Spleen (tissue), 7 donors: ENCODE data around the gene FNDC3A.

Experiments
- POLR2AphosphoS5 ChIP-seq, 3 donors: sonication (generic); formaldehyde crosslinking; IDR thresholded peaks; one replicate each; pipeline ENCODE4 v1.5.1; 2017; ENCODE audit warnings: antibody characterized with exemption in 3 of 3
- TF ChIP-seq, protein P1 (sequence below), 11 experiments: fragments of 200-600 bp in 7 of 11; fragments of 450-650 bp in 4 of 11; sonication (generic) in 4 of 11; IDR thresholded peaks in 8 of 11; conservative IDR thresholded peaks in 3 of 11; 1 replicate in 7 of 11; 2 replicates in 4 of 11; pipeline versions ENCODE4 v1.4.0 to v1.8.0; 2016 to 2021; ENCODE audit warnings: antibody characterized with exemption in 11 of 11, inconsistent platforms in 4 of 11, mild to moderate bottlenecking in 1 of 11
- donor health status: DM: no; HTN: no; CAD: no; lungs with moderate emphysema.
- donor health status: DM: no; HTN: no; CAD: no.
- donor health status: DM: no; HTN: no; CAD: no.

DNA sequence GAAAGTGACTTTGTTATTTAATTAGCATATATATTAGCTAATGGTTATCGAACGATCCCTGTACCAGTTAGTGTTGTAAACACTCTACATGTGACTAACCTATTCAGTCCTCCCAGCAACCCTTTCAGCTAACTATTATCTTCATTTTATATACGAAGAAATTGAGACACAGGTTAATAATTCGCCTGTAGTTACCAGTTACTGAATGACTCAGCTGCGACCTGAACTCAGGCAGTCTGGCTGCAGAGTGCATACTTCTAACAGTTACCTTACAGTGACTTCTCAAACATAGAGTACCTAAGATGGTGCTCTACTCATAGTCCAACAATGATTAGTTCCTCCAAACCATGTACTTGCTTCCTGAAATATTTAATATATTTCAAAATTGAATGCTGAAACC lies 117.7 kb downstream of the FNDC3A start:
- TF ChIP-seq, protein P1, sequence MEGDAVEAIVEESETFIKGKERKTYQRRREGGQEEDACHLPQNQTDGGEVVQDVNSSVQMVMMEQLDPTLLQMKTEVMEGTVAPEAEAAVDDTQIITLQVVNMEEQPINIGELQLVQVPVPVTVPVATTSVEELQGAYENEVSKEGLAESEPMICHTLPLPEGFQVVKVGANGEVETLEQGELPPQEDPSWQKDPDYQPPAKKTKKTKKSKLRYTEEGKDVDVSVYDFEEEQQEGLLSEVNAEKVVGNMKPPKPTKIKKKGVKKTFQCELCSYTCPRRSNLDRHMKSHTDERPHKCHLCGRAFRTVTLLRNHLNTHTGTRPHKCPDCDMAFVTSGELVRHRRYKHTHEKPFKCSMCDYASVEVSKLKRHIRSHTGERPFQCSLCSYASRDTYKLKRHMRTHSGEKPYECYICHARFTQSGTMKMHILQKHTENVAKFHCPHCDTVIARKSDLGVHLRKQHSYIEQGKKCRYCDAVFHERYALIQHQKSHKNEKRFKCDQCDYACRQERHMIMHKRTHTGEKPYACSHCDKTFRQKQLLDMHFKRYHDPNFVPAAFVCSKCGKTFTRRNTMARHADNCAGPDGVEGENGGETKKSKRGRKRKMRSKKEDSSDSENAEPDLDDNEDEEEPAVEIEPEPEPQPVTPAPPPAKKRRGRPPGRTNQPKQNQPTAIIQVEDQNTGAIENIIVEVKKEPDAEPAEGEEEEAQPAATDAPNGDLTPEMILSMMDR (IDR thresholded peaks at IDR 0.05 in 8 of 11, conservative IDR thresholded peaks at IDR 0.05 in 3 of 11): no peak
- TF ChIP-seq POLR2AphosphoS5 (IDR thresholded peaks at IDR 0.05): no peak
